Ascending aorta (tissue), 2 donors: ENCODE data around the gene RTL10. TPM values are rescaled to one million over a fixed set of nuclear protein-coding genes. Genes with fewer than 3 reads are reported as not detected.

ENCODE experiments used
- DNase-seq, 2 donors: peaks; one replicate each; pipeline ENCODE4 v3.0.0-alpha.2; 2019; ENCODE audit warnings: low spot score in 2 of 2
- H3K27ac ChIP-seq, 2 donors: fragments of 200-600 bp; sonication (generic); one replicate each; pipeline ENCODE4 v1.5.1; 2016 to 2017; ENCODE audit warnings: mild to moderate bottlenecking in 1 of 2
- H3K27me3 ChIP-seq: fragments of 200-600 bp; sonication (generic); one replicate; pipeline ENCODE4 v1.5.1; 2017
- H3K36me3 ChIP-seq, 2 donors: fragments of 200-600 bp; sonication (generic); one replicate each; pipeline ENCODE4 v1.5.1; 2016
- H3K4me1 ChIP-seq, 2 donors: fragments of 200-600 bp; sonication (generic); one replicate each; pipeline ENCODE4 v1.5.1; 2016 to 2017; ENCODE audit warnings: mild to moderate bottlenecking in 1 of 2
- H3K4me3 ChIP-seq, 2 donors: fragments of 200-600 bp; sonication (generic); one replicate each; pipeline ENCODE4 v1.5.1; 2016 to 2017; ENCODE audit warnings: mild to moderate bottlenecking in 1 of 2
- H3K9me3 ChIP-seq, 2 donors: fragments of 200-600 bp; sonication (generic); one replicate each; pipeline ENCODE4 v1.5.1; 2016
- intact Hi-C: fragments of 100-400 bp; cut with DNase I; formaldehyde crosslinking; loops from one replicate; pipeline ENCODE4 v1.15.1; 2023
- total RNA-seq: library from RNA; depleted of rRNA; stranded (reverse); fragments of >200 nt; gene quantifications from one replicate; pipeline ENCODE4 v1.1.0, GENCODE V29; 2016
- TF ChIP-seq, protein P1 (sequence below), 3 experiments: fragments of 200-600 bp in 2 of 3; fragments of 450-650 bp in 1 of 3; sonication (generic) in 2 of 3; IDR thresholded peaks; one replicate each; pipeline ENCODE4 v1.5.1; 2016 to 2019; ENCODE audit warnings: antibody characterized with exemption in 3 of 3, mild to moderate bottlenecking in 1 of 3, moderate library complexity in 1 of 3

Gene RTL10
- total RNA-seq, 1 donor from 2014 or later, result 8.8 TPM

DNA sequence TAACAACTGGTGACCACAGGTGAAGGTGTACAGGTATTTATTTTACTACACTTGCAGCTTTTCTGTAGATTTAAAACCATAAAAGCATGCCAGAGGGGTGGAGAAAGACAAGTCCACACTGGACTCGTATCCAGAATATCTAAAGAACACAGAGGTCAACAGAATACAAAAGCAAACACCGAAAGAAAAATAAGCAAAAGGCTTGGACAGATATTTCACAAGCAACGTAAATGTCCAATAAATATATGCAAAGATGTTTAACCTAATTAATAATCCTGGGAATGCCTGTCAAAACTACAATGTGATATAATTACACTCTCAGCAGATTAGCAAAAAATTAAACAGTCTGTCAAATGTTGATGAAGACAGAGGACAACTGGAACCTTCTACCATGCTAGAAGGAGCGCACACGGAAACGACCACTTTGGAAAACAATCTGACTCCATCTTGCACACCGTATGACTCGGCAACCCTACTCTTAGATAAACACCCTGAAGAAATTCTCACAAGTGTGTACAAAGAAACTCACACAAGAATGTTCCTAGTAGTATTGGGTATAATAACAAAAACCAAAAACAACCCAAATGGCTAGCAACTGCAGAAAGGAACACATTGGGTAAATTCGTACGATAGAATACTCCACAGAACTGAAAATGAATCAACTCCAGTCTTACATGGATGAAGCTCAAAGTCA is 27.2 kb downstream of the RTL10 start:
- TF ChIP-seq, protein P1, sequence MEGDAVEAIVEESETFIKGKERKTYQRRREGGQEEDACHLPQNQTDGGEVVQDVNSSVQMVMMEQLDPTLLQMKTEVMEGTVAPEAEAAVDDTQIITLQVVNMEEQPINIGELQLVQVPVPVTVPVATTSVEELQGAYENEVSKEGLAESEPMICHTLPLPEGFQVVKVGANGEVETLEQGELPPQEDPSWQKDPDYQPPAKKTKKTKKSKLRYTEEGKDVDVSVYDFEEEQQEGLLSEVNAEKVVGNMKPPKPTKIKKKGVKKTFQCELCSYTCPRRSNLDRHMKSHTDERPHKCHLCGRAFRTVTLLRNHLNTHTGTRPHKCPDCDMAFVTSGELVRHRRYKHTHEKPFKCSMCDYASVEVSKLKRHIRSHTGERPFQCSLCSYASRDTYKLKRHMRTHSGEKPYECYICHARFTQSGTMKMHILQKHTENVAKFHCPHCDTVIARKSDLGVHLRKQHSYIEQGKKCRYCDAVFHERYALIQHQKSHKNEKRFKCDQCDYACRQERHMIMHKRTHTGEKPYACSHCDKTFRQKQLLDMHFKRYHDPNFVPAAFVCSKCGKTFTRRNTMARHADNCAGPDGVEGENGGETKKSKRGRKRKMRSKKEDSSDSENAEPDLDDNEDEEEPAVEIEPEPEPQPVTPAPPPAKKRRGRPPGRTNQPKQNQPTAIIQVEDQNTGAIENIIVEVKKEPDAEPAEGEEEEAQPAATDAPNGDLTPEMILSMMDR (IDR thresholded peaks at IDR 0.05), result no peak
- no peak for DNase-seq
- intact Hi-C loops, result no loop called here

DNA sequence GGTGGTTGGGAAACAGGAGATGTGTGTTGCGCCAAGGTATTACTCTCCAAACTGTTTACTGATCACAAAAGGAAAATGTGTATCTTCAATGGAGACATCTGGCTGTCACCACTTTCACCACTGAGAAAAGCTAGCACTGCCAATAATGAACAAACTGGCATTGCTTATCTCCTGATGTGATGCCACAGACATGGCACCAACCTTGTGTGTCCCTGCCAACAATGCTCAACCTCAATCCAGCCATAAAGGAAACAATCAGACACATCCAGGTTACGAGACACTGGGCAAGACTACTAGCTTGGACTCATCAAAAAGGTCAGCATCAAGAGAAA is 28.1 kb downstream of the RTL10 start:
- DNase-seq, result no peak
- intact Hi-C loops, result no loop called here
- no peaks in the 10 kb centered on the region for H3K27me3 ChIP-seq
- H3K36me3 ChIP-seq, result no peaks in the 10 kb centered on the region
- no peak overlapping the region for H3K4me3 ChIP-seq
- H3K4me1 ChIP-seq, result no peaks in the 10 kb centered on the region
- H3K27ac ChIP-seq, result no peak overlapping the region
- TF ChIP-seq, protein P1 (IDR thresholded peaks at IDR 0.05), result no peak
- H3K9me3 ChIP-seq, result no peaks in the 10 kb centered on the region

More for the DNA sequence above, 27.2 kb downstream of the RTL10 start:
- Histone ChIP-seq H3K9me3 (no peaks in the 10 kb centered on the region), H3K4me3 (no peak overlapping the region), H3K27ac (no peak overlapping the region), H3K4me1 (no peaks in the 10 kb centered on the region), H3K27me3 (no peaks in the 10 kb centered on the region), H3K36me3 (no peaks in the 10 kb centered on the region)

DNA sequence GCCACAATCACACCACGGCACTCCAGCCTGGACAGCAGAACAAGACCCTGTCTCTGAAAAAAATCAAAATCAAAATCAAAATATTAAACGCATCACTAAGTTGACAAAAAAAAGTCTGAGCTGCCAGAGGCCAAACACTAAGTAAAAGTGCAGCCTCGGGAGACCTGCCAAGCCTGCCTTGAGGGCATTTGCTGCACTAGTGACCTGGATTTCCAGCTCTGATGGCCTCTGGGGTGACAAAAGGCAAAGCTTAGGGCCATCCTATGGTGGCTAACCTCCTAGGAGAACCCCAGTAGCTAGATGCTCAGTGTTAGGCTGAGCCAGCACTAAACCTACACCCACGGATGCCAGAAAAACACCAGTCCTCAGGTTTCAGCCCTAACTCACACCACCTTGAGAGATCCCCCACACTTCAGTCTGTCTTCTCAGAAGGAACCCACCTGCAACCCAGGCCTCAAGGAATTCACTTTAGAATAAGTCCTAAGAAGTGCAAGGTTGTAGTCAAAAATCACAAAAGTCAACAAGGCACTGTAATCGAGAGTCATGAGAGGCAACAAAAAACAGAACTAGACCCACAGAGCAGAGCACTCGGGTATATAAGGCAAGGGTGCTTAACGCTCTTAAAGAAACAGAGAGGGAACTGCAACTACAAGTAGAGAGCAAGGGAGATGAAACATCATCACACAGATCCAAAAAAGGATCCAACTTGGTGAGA is 28.6 kb downstream of the RTL10 start:
- H3K27me3 ChIP-seq, result no peaks in the 10 kb centered on the region
- H3K27ac ChIP-seq, result no peak overlapping the region
- no peaks in the 10 kb centered on the region for H3K4me1 ChIP-seq
- no peaks in the 10 kb centered on the region for H3K36me3 ChIP-seq
- H3K9me3 ChIP-seq, result no peaks in the 10 kb centered on the region
- no peak overlapping the region for H3K4me3 ChIP-seq
- intact Hi-C loops, result no loop called here
- TF ChIP-seq, protein P1 (IDR thresholded peaks at IDR 0.05), result no peak
- peak in 1 of 2 donors; percentile 41 for DNase-seq

DNA sequence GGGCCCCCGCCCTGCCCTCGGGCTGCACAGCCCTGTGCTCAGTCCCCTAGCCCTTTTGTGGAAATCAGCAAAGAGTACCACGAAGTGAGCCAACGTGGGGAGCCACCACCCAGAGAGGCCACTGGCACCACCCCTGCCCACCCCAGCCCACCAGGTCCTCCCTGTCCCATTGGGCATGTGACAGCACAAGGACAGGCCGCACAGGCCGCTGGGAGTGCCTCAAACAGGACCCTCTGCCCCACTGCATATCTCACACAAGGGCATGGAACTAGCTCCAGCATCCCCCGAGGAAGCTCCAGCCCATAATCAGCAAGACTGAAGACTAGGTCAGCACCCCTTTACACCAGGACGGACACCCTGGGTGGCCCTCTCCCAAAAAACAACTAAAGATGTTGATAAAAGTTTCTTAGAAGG is 29.7 kb downstream of the RTL10 start:
- Histone ChIP-seq H3K27me3 (no peaks in the 10 kb centered on the region), H3K4me1 (no peaks in the 10 kb centered on the region), H3K36me3 (peaks cover 0 to 6% of the 10 kb centered on the region in 2 donors), H3K27ac (no peak overlapping the region), H3K9me3 (no peaks in the 10 kb centered on the region), H3K4me3 (no peak overlapping the region)
- intact Hi-C loops, result no loop called here
- DNase-seq, result peak in 1 of 2 donors; percentile 49
- TF ChIP-seq, protein P1 (IDR thresholded peaks at IDR 0.05), result no peak

DNA sequence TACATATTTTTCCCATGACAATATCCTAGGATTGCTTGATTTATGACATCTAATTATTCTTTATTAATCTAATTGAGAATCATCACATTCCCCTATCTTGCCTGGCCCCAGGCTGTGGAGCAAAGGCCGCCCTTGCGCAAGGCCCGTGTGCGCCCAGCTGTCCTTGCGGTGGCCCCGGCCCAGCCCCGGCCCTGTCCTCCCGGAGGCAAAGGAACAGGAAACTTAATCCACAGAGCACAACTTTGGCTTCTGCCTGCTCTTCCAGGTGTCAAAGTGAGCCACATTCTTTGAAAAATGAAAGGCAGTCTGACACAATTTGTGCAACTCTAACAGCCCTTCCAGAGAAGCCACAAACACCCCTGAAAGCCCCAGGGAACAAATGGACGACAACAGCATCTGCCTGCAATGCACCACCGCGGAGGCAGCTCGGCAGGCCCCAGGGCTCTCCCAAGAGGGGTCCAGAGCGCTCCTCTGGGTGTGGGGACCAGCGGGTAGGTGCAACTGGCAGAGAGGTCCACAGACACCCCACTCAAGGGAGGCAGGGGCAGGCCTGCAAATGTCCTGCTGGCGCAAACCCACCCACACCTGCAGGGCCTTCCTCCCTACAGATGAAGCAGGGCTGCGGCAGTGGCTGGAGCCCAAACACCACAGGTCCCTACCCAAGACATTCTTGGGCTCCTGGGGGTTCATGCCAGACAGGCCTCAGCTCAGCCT is 30.3 kb downstream of the RTL10 start:
- no peaks in the 10 kb centered on the region for H3K4me1 ChIP-seq
- TF ChIP-seq, protein P1 (IDR thresholded peaks at IDR 0.05), result no peak
- intact Hi-C loops, result no loop called here

More for the DNA sequence above, 30.3 kb downstream of the RTL10 start:
- Histone ChIP-seq H3K4me3 (no peak overlapping the region), H3K9me3 (no peaks in the 10 kb centered on the region), H3K27me3 (no peaks in the 10 kb centered on the region), H3K36me3 (peaks cover 0 to 6% of the 10 kb centered on the region in 2 donors), H3K27ac (no peak overlapping the region)
- peak in 1 of 2 donors; percentile 22 for DNase-seq
